Cerebellar nuclear complex (tissue), 1 donor: Measurements from ENCODE around the gene FCN1.

Source experiments
- DNase-seq, 2 experiments: peaks; one replicate each; lab custom pipeline; 2025; lab: John Stamatoyannopoulos, UW

The FCN1 gene

DNA sequence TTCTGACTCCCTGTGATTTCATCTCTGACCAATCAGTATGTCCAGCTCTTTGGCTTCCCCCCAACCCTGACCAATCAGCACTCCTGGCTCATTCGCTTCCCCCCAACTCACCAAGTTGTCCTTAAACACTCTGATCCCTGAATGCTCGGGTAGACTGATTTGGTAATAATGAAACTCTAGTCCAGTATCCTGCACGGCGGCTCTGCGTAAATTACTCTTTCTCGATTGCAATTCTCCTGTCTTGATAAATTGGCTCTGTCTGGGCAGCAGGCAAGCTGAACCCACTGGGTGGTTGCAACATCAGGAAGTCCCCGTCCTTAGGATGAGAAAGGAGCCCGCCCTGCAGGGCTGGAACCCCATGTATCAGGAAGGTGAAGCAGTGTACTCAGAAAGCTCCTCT is 26.7 kb downstream of the FCN1 start:
- DNase-seq, result no peak

DNA sequence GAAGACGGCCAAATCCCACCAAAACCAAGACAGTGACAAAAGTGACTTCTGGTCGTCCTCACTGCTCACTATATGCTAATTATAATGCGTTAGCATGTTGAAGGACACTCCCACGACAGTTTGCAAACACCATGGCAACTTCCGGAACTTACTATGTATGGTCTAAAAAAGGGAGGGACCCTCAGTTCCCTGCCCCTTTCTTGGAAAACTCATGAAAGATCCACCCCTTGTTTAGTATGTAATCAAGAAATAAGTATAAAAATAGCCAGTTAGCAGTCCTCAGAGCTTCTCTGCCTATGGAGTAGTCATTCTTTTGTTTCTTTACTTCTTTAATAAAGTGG is 27.6 kb downstream of the FCN1 start:
- DNase-seq, result no peak

DNA sequence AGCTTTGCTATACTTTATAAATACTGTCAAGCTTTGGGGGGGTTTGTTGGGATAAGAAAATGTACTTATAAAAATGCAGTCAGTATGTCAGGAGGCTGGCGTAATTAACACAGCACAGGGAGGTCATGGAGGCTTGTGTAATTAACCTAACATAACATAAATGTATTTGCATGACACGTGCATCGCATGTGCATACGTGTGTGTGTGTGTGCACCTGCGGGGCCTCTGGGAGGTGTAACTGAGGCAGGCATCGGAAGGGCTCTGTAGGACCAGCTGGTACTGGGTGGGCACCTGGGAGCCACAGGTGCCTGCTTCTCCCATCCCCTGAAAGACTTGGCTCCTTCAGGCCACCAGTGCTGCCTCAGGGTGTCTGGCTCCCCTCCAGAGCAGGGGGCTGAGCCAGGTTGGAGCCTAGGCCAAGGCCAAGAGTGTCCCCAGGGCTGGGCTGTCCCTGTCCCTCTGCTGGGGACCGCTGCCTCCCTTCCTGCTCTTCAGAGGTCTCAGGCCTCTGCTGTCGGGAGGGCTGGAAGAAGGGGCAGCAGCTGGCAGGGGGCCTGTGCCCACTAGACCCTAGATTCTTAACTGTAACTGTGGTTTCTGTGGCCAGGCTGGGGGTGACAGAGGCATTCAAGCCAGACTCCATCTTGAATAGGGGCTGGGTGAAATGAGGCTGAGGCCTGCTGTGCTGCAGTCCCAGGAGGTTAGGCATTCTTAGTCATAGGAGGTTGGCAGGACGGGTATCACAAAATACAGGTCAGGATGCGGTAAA is 28.1 kb downstream of the FCN1 start:
- DNase-seq, result no peak

DNA sequence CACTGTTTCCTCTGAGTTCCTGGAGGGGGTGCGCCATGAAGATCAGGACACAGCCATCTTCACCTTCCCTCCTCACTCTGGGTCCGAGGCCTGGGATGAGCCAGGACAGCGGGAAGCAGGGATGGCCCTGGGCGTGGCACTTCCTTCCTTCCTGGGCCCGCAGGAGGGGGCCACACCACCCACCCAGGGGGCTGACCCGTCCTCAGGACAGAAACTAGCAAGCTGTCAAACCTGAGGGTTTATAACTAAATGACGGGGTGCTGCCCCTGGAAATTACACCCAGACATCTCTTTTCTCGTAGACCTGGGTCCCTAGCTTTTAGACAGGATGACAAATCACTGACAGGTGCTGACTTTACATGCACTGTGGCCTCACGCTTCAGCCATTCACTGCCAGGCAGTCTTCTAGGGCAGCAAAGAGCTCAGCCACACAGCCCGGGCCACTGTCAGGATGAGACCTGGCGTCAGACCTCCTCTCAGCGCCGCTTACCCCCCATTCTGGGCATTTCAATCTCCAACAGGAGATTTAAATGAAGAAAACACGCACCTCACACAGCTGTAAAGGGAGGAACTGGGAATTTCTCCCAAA is 29.0 kb downstream of the FCN1 start:
- DNase-seq, result no peak

DNA sequence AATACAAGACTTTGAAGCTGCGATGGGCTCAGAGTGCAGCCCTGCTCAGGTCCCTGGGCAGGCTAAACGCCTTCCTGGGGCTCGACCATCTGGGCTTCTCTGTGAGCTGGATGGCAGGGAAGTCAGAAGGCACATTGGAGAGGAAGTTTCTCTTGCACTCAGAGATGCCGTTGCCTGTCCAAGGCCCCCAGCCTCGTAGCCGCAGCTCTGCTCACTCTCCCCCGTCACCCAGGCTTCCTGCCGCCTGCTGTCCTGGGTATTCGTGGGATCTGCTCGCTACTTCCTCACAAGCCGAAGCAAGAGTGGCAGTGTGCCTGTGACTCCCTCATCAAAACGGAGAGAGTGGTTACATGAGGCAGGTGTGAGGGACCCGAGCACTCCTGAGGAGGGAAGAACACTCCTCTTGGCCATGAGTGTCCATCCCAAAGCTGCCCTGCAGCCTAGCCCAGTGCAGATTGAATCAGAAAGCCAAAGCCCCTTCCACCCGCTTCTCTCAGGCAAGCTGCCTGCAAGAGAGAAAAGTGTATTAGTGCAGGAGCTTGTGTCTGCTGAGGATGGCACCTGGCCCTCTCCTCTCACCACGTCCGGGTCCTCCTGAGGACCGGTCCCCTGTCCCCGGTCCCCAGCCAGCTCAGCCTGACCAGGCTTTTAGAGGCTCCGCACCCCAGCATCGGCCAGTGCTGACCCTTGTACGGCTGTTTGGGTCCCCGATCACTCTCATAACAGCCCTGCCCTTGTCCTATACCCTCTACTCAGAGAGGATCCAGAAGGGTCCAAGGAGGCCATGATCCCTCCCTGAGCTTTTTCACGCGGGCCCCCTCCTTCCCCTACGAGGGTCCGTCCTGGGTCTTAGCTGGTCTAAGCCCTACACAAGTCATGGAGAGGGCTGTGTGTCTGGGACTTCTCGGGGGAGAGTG is 29.8 kb downstream of the FCN1 start:
- no peak for DNase-seq

DNA sequence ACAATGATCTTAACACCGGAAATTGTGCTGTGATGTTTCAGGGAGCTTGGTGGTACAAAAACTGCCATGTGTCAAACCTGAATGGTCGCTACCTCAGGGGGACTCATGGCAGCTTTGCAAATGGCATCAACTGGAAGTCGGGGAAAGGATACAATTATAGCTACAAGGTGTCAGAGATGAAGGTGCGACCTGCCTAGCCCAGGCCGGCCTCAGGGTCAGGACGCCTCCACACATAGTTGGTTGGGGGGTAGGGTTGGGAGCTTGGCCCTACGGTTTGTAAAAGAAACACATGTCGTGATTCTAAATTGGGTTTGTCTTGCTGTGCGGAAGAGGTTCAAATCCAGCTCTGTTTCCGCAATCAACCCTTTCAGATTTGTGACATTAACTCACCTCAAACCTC is 30.5 kb downstream of the FCN1 start:
- DNase-seq, result no peak

DNA sequence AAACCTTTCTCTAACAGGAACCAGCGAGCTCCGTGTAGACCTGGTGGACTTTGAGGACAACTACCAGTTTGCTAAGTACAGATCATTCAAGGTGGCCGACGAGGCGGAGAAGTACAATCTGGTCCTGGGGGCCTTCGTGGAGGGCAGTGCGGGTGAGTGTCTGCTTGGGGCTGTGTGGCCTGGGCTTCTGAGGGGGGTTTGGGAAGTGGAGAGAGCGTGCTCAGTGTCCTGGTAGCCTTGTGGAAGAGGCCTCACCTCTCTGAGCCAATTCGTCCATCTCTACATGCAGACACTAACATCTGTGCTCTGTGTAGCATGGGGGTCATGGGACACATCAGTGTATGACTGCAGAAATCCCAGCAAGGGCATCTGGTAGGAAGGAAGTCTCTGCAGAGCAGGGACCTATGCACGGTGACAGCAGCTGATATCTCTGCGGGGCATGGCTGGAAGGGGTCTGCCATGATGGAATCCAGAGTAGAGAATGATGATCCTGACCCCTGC is 31.2 kb downstream of the FCN1 start:
- DNase-seq, result no peak

DNA sequence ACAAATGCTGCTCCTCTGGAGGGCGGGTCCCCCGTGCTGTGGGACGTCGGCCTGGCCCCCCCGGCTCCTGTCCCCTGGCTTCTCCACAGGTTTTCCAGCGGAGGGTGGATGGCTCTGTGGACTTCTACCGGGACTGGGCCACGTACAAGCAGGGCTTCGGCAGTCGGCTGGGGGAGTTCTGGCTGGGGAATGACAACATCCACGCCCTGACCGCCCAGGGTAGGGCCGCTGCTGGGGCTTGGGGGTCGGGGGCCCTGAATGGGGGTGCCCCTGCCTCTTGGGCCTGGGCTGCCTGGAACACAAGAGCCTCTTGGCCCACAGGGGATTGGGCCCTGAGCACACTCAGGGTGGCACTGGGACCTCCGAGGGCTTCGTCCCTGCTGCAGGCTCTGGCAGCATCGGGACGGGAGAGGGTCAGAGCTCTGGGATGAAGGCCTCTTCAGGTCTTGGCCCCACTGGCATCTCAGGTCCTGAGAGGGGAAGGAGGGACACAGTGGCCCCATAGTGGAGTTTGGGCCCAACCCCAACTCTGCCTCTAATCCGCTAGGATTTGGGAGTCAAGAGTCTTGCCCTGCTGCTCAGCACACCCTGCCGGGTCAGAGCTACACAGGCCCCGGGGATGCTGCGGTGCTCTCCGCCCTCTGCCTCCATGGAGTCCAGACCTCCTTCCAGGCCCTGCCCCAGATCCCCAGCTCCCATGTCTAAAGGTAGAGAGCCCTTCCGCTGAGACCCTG is 31.9 kb downstream of the FCN1 start:
- DNase-seq, result no peak

DNA sequence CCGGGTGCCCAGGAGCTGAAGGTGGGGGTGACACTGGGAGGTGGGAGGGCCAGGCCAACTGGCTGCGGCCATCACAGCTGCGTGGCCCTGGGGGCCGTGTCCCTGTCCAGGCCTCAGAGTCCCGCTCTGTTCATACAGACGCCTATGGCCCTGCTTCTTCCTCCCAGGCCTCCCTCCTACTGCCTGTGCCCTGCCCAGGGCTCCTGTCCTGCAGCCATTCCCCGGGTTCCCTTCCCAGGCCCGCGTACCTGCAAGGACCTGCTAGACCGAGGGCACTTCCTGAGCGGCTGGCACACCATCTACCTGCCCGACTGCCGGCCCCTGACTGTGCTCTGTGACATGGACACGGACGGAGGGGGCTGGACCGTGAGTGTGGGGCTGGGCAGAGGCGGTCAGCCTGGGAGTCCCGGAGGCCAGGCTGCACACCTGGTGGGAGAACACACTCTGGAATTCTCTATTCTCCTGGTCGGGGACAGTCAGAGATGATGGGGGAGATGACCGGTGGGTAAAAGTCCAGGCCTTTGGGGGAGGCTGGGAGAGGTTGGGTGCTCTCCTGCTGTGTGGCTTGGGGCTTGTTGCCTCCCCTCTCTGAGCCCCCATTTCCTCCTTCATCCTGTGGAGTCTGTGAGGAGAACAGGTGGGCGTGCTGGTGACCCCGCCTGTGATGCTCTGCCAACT is 32.6 kb downstream of the FCN1 start:
- no peak for DNase-seq

DNA sequence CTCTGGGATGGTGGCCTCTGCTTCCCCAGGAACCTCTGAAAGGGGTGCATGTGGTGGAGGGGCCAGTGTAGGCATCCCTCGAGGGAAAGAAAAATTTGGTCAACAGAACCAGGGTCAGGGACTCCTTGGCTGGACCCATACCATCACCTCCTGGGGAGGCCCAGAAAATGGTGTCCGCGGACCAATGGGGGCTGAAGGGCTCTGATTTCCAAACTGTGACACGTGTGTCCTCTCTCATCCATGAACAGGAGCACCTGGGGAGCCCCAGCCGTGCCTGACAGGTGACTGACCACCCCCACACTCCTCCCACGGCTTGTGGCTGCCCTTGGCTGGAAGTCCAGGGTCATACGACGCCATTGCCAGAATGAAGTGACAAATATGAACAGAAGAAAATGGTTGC is 33.2 kb downstream of the FCN1 start:
- DNase-seq, result no peak

DNA sequence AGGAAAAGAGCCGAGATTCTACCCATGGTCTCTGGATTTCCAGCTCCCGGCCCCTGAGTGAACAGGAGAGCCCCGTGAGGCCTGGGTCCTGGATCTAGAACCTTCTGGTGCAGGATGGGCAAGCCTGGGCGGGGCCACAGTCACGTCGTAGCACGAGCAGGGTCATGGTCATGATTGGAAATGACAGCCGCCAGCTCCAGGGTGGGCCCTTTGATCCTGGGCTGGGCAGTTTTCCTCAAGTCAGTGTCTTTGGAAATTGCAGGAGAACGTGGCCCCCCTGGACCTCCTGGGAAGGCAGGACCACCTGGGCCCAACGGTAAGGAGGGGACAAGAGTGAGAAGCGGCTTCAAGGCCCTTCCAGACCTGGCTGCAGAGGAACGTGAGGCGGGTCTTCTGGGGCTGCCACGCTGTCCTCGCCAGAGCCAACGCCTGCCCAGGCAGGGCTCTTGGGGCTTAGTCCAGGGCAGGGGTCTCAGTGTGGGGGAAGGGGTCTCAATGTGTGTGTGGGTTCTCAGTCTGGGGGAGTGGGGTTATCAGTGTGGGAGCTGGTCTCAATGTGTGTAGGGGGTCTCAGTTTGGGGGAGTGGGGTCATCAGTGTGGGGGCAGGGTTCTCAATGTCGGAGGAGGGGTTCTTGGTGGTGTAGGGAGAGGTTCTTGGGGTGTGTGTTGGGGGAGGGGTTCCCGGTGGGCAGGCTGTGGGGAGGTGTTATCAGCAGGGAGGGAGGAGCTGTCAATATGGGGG is 34.5 kb downstream of the FCN1 start:
- no peak for DNase-seq

DNA sequence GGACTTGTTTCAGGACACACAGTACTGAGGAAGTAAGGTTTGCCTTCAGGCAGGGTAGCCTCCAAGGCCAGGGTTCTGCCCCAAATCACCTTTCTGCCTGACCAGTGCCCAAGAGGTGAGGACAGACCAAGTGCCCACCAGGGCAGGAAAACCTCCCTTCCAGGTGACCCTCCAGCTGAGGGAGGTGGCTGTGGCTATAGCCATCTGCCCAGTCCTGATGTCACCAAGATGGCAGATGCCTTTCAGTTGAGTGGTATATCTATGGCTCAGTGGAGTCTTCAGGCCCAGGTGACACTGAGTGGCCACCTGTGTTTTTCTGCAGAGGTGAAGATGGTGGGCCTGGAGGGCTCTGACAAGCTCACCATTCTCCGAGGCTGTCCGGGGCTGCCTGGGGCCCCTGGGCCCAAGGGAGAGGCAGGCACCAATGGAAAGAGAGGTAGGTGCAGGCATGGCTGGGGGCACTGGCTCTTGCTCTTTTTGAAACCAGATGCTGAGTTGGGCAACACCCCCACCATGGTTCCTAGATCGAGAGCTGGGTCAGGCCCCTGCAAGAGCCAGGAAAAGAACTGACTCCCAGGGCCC is 35.4 kb downstream of the FCN1 start:
- no peak for DNase-seq

DNA sequence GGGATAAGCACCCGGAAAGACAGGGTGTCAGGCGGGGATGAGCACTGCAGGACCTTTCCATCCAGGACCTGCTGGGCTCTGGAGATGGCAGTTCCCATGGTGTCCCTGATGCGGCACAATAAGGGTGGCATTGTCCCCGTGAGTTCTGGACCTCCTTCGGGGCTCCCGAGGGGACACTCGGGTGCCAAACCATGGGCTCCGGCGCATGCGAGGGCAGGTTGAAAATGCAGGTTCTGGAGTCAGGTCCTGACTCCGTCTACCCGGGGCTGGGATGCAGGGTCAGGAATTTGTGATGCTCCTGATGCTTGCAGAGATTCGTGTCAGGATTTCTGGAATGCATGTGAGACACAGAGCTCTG is 36.4 kb downstream of the FCN1 start:
- DNase-seq, result no peak

DNA sequence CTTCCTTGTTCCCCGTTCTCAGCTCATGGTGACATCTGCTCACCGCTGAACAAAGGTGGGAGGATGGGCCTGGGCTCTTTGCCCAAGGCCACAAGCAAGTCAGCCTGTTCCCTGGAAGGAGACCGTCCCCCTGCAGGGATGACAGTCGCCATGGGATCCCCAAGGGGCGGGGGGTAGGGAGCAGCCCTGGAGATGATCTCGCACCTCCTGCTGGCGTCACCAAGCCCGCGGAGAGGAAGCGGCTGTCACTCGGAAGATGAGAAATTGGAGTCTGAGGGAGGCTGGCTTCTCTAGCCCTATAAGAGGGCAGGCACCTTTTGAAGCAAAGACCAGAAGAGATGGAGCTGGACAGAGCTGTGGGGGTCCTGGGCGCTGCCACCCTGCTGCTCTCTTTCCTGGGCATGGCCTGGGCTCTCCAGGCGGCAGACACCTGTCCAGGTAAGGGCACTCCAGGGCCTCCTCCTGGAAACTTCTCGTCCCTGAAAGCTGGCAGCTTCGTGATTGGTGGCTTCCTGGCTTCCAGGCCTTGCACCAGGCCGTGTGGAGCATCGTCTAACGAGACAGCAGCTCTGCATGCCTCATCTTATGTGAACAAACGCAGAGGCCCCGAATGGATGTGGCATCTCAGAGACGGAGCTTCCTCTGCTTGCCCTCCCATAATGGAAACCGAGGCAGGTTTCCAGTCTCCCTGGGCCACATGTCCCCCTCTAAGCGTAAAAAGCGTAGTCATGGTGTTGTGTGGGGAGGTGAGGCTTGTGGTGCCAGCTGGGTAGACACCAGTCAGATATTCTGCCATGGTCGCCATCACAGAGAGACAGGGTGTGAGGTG is 37.0 kb downstream of the FCN1 start, which contains the start of gene FCN2:
FCN2 (plus strand) TSS at position 327 of the 829 bp plus-strand sequence; CDS start at position 339, 12 bp downstream.
- DNase-seq, result no peak

DNA sequence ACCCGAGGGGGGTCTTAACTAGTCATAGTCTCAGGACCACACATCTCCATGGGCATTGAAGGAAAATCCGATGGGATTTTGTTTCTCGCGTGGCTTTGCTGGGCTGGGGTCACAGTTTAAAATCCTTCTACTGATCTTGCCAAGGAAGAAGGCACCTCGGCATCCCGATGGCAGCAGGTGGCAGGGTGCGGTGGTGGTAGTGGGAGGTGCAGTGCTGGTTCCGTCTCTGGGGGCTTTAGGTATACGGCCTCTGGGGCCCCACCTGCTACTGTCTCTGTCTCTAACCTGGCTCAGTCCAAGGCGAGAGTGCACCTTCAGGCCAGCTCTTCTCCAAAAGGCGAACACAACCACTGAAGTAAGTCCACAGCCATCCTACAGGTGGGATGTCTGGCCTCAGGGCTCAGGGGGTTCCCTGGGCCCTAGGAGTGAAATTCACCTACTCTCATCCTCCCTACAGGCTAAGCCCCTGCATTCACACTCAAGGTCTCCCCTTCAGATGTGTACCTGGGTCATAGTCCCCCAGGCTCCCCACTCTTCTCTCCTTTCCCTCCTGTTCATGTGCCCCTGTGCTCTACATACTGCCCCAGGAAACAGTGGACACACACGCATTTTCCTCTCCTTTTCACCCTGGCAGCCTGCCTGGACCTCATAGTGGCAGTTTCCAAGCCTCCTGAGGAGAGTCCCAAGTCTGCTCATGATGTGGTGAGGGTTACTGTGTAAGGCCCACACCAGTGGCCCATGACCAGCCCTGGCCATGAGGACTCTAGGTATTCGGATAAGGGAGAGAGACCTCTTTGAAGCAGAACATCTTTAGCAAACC is 37.8 kb downstream of the FCN1 start:
- no peak for DNase-seq

DNA sequence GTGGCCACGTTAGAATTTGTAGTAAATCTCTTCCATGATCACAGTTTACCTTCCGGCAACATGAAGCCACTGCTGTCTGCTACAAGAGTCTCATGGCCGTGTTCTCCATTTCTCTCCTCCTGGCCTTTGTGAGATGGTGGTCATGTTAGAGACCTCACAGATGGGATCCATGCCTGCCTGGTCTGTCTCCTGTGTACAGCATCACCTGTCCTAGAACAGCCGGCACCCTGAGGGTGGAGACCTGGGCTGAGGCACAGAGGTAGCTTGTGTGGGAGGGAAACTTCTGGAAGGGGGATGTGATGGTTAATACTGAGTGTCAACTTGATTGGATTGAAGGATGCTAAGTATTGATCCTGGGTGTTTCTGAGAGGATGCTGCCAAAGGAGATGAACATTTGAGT is 40.2 kb downstream of the FCN1 start:
- DNase-seq, result no peak

DNA sequence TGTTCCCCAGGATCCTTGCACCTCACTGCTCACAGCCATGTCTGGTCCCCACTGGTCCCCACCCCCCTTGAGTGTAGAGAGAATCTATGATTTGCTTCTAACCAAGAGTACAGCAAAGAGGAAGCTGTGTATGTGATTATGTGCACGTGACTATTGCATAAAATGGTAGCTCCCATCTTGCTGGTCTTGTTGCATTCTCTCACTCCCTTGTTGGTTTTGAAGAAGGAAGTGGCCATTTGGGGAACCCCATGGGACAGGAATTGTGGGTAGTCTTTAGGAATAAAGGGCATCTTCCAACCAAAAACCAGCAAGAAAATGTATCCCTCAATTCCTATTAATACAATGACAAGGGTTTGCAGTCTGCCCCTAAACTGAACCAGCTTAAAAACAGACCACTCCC is 42.3 kb downstream of the FCN1 start:
- DNase-seq, result no peak

DNA sequence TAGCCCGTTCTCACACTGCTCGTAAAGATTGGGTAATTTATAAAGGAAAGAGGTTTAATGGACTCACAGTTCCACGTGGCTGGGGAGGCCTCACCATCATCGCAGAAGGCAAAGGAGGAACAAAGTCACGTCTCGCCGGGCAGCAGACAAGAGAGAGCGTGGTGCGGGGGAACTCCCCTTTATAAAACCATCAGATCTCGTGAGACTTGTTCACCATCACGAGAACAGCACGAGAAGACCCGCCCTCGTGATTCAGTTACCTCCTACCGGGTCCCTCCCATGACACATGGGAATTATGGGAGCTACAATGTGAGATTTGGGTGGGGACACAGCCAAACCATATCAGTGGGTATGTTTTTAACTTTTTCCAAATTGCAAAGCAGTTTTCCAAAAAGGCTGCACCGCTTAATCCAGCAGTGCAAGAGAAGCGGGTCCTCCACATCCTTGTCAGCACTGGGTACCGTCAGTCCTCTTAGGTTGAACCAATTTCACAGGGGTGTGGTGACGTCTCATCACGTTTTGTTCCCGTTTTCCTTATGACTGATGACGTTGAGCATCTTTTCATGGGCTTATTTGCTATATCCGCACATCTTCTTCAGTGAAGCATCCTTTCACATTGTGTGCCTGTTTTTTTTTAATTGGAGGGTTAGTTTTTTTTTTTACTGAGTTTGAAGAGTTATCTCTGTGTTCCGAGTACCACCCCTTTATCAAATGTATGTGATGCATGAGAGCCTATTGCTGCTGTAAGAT is 45.1 kb downstream of the FCN1 start:
- no peak for DNase-seq
